SK-N-SH (cell line): ENCODE measurements around the gene DYNC2H1. TPM values are rescaled to one million over a fixed set of nuclear protein-coding genes. Genes with fewer than 3 reads are reported as not detected.

Experiments used
- CTCF ChIA-PET: fragments of 300-600, 350-600 bp; formaldehyde crosslinking; extraction: SDS; loops from one replicate; lab custom pipeline; 2021; lab: Yijun Ruan, JAX
- POLR2A ChIA-PET: fragments of 350-600 bp; sonication (Branson Sonifier 250); formaldehyde crosslinking; extraction: SDS; loops from one replicate; lab custom pipeline; 2020; ENCODE audit warnings: antibody characterized with exemption, inconsistent platforms; lab: Yijun Ruan, JAX
- DNase-seq: peaks from one replicate; pipeline ENCODE4 v3.0.0; 2012
- H2AFZ ChIP-seq: fragments of 200-600 bp; sonication (generic); 2 replicates; pipeline ENCODE4 v1.8.1; 2016; ENCODE audit warnings: antibody characterized with exemption, mild to moderate bottlenecking, low read depth
- H3F3A ChIP-seq: fragments of 200-600 bp; sonication (generic); replicated peaks from 2 replicates; pipeline ENCODE3; 2016; ENCODE audit warnings: antibody characterized with exemption, mild to moderate bottlenecking; ENCODE audit not compliant: insufficient read depth
- H3K27ac ChIP-seq, 2 experiments: fragments of 200-500 bp in 1 of 2; fragments of 200-600 bp in 1 of 2; sonication (Bioruptor generic) in 1 of 2; sonication (generic), shearing (Covaris generic) in 1 of 2; 2 replicates each; pipeline versions ENCODE4 v1.5.1 to v1.6.1; 2014 to 2016; ENCODE audit warnings: low read depth in 2 of 2, inconsistent platforms in 1 of 2, low read length in 1 of 2, mild to moderate bottlenecking in 1 of 2, mixed read lengths in 1 of 2
- H3K27me3 ChIP-seq: fragments of 200-600 bp; sonication (generic), shearing (Covaris generic); 2 replicates; pipeline ENCODE4 v1.6.1; 2016; ENCODE audit warnings: mixed run types; ENCODE audit not compliant: insufficient read depth
- H3K36me3 ChIP-seq, 2 experiments: fragments of 200-500 bp in 1 of 2; fragments of 200-600 bp in 1 of 2; sonication (Bioruptor generic) in 1 of 2; sonication (generic) in 1 of 2; replicated peaks in 1 of 2; 2 replicates each; pipeline versions ENCODE3 to v1.5.1; 2014 to 2016; ENCODE audit warnings: low read length in 1 of 2, mild to moderate bottlenecking in 1 of 2; ENCODE audit not compliant: insufficient read depth in 2 of 2, control insufficient read depth in 1 of 2
- H3K4me1 ChIP-seq, 2 experiments: fragments of 200-500 bp in 1 of 2; fragments of 200-600 bp in 1 of 2; sonication (Bioruptor generic) in 1 of 2; sonication (generic), shearing (Covaris generic) in 1 of 2; 2 replicates each; pipeline versions ENCODE4 v1.5.1 to v1.6.1; 2014 to 2016; ENCODE audit warnings: low read depth in 1 of 2, low read length in 1 of 2, mixed run types in 1 of 2; ENCODE audit not compliant: insufficient read depth in 2 of 2, control insufficient read depth in 1 of 2
- H3K4me2 ChIP-seq: fragments of 200-600 bp; sonication (generic), shearing (Covaris generic); 2 replicates; pipeline ENCODE4 v1.6.1; 2017; ENCODE audit warnings: mixed run types
- H3K4me3 ChIP-seq, 2 experiments: fragments of 200-500 bp in 1 of 2; fragments of 200-600 bp in 1 of 2; sonication (Bioruptor generic) in 1 of 2; sonication (generic), shearing (Covaris generic) in 1 of 2; 2 replicates each; pipeline versions ENCODE4 v1.5.1 to v1.8.1; 2014 to 2016; ENCODE audit warnings: low read depth in 2 of 2, inconsistent platforms in 1 of 2, low read length in 1 of 2, mild to moderate bottlenecking in 1 of 2, mixed read lengths in 1 of 2, moderate library complexity in 1 of 2
- H3K79me2 ChIP-seq: fragments of 200-600 bp; sonication (generic); 2 replicates; pipeline ENCODE4 v1.8.1; 2017; ENCODE audit warnings: mild to moderate bottlenecking; ENCODE audit not compliant: insufficient read depth
- H3K9ac ChIP-seq: fragments of 200-600 bp; sonication (generic); 2 replicates; pipeline ENCODE4 v1.6.1; 2017; ENCODE audit warnings: mixed run types
- H3K9me2 ChIP-seq: fragments of 200-600 bp; sonication (generic); 2 replicates; pipeline ENCODE4 v1.6.1; 2017; ENCODE audit warnings: mixed run types
- H3K9me3 ChIP-seq: fragments of 200-600 bp; sonication (generic); 2 replicates; pipeline ENCODE4 v1.6.1; 2017; ENCODE audit warnings: mixed run types, mild to moderate bottlenecking, moderate library complexity
- H4K20me1 ChIP-seq: fragments of 200-600 bp; sonication (generic); 2 replicates; pipeline ENCODE4 v1.6.1; 2017; ENCODE audit warnings: mild to moderate bottlenecking, mixed run types; ENCODE audit not compliant: insufficient read depth
- CTCF ChIP-seq: fragments of 200-600 bp; sonication (generic); IDR thresholded peaks from 2 replicates; pipeline ENCODE4 v1.6.1; 2017; ENCODE audit warnings: antibody characterized with exemption, mild to moderate bottlenecking, moderate library complexity
- EP300 ChIP-seq, 2 experiments: IDR thresholded peaks; 2 replicates each; pipeline versions ENCODE4 v1.4.0 to v1.6.1; 2012; ENCODE audit warnings: borderline replicate concordance in 1 of 2, low read depth in 1 of 2, low read length in 1 of 2
- EZH2phosphoT487 ChIP-seq: fragments of 200-600 bp; sonication (generic); IDR thresholded peaks from 2 replicates; pipeline ENCODE4 v1.6.1; 2017; ENCODE audit warnings: low read depth, mixed run types, mild to moderate bottlenecking, antibody characterized with exemption, moderate library complexity, borderline replicate concordance
- JUND ChIP-seq: IDR thresholded peaks from 2 replicates; pipeline ENCODE4 v1.4.0; 2012
- MAX ChIP-seq: IDR thresholded peaks from 2 replicates; pipeline ENCODE4 v1.4.0; 2012; ENCODE audit warnings: low read depth
- MEF2A ChIP-seq: IDR thresholded peaks from 2 replicates; pipeline ENCODE4 v1.4.0; 2012; ENCODE audit warnings: low read depth, borderline replicate concordance
- MXI1 ChIP-seq: IDR thresholded peaks from 2 replicates; pipeline ENCODE4 v1.6.1; 2012; ENCODE audit warnings: mild to moderate bottlenecking, low read depth, low read length, improper control_type of control experiment
- NFIC ChIP-seq: IDR thresholded peaks from 2 replicates; pipeline ENCODE4 v1.4.0; 2012; ENCODE audit warnings: borderline replicate concordance
- NRF1 ChIP-seq: IDR thresholded peaks from 2 replicates; pipeline ENCODE4 v1.6.1; 2012; ENCODE audit warnings: low read depth, mild to moderate bottlenecking, low read length
- PBX3 ChIP-seq: IDR thresholded peaks from 2 replicates; pipeline ENCODE4; 2012
- RAD21 ChIP-seq: IDR thresholded peaks from 2 replicates; pipeline ENCODE4 v1.6.1; 2012; ENCODE audit warnings: mild to moderate bottlenecking, low read length
- RCOR1 ChIP-seq: fragments of 150-350 bp; IDR thresholded peaks from 2 replicates; pipeline ENCODE4 v1.6.1; 2017; ENCODE audit warnings: antibody characterized with exemption, low read length
- REST ChIP-seq: IDR thresholded peaks from 2 replicates; pipeline ENCODE4 v1.6.1; 2012; ENCODE audit warnings: mild to moderate bottlenecking, low read depth, low read length, moderate library complexity
- RXRA ChIP-seq: IDR thresholded peaks from 2 replicates; pipeline ENCODE4 v1.4.0; 2012; ENCODE audit warnings: low read depth, mild to moderate bottlenecking, borderline replicate concordance
- SMC3 ChIP-seq: IDR thresholded peaks from 2 replicates; pipeline ENCODE4 v1.6.1; 2012; ENCODE audit warnings: low read depth, low read length, improper control_type of control experiment
- TEAD4 ChIP-seq: IDR thresholded peaks from 2 replicates; pipeline ENCODE4 v1.4.0; 2012; ENCODE audit warnings: mild to moderate bottlenecking, borderline replicate concordance; ENCODE audit not compliant: insufficient read depth
- USF2 ChIP-seq: fragments of 150-350 bp; IDR thresholded peaks from 2 replicates; pipeline ENCODE4 v1.6.1; 2017; ENCODE audit warnings: antibody characterized with exemption, low read length, low read depth, borderline replicate concordance
- YY1 ChIP-seq: IDR thresholded peaks from 2 replicates; pipeline ENCODE4 v1.4.0; 2012; ENCODE audit warnings: low read depth, mild to moderate bottlenecking
- ZBTB33 ChIP-seq: IDR thresholded peaks from 2 replicates; pipeline ENCODE4 v1.4.0; 2012; ENCODE audit warnings: low read depth, borderline replicate concordance
- WGBS: methylation state at CpG from one replicate; pipeline ENCODE4 v1.1.6; 2017; ENCODE audit warnings: low lambda C conversion rate; 5-methylcytosine and 5-hydroxymethylcytosine counted together
- polyA plus RNA-seq, 3 experiments: library from polyadenylated mRNA; depleted of rRNA; stranded (reverse); fragments of >200 nt; gene quantifications; 2 replicates each; pipeline ENCODE4 v1.2.3, GENCODE V29; 2012

The DYNC2H1 gene
- polyA plus RNA-seq, 1 of the 3 experiments (the other 2 are of a cell fraction), result 15.3 TPM

- H4K20me1 ChIP-seq, result no peaks in the 10 kb centered on the region
- ChIA-PET POLR2A (no interaction called here), CTCF (interaction anchor here (0.9 kb wide), 1 partner anchor 252 kb away, joined by 3 read pairs; no protein-coding TSS in a partner anchor)
- no peak overlapping the region for H3K27ac ChIP-seq
- DNase-seq, result no peak
- no peak overlapping the region for H2AFZ ChIP-seq
- no peak overlapping the region for H3K4me3 ChIP-seq
- no peak overlapping the region for H3K9ac ChIP-seq
- TF ChIP-seq REST, result no peak
- no peak for TF ChIP-seq TEAD4
- TF ChIP-seq EZH2phosphoT487, result no peak
- TF ChIP-seq JUND, result no peak
- no peak for TF ChIP-seq ZBTB33
- no peak for TF ChIP-seq SMC3
- TF ChIP-seq NRF1, result no peak
- TF ChIP-seq RXRA, result no peak
- no peak for TF ChIP-seq PBX3
- no peak for TF ChIP-seq CTCF
- TF ChIP-seq YY1, result no peak
- TF ChIP-seq MAX, result no peak
- TF ChIP-seq RAD21, result no peak
- TF ChIP-seq MEF2A, result no peak
- no peak for TF ChIP-seq RCOR1
- TF ChIP-seq MXI1, result no peak
- no peak for TF ChIP-seq EP300 (IDR thresholded peaks at IDR 0.05; ENCODE audit: borderline replicate concordance in 1 of 2, low read depth in 1 of 2, low read length in 1 of 2)
- TF ChIP-seq NFIC, result no peak
- TF ChIP-seq USF2, result no peak
- WGBS, result 85% methylated on average over 3 of the region's 3 CpGs
- H3K36me3 ChIP-seq, result no peaks in the 10 kb centered on the region
- H3K79me2 ChIP-seq, result no peaks in the 10 kb centered on the region
- H3K4me1 ChIP-seq, result peaks cover 0 to under 1% of the 10 kb centered on the region in 2 experiments; a peak in 3 of 4 replicates
- peaks cover 7% of the 10 kb centered on the region for H3F3A ChIP-seq
- H3K9me2 ChIP-seq, result no peaks in the 10 kb centered on the region
- H3K27me3 ChIP-seq, result no peaks in the 10 kb centered on the region
- no peaks in the 10 kb centered on the region for H3K9me3 ChIP-seq
- no peak overlapping the region for H3K4me2 ChIP-seq
These were observed 270.8 kb downstream of the DYNC2H1 start for GRCh38 chr11:103380031-103380430.
